KOPT-K1 (cell line): ENCODE results near the gene ZNF438.
"Not testable (repeated sequence)": the region's sequence is repeated elsewhere in the genome, so short reads cannot be mapped to it uniquely, and the experiment has no call there.

Experiments used
- H3K27ac ChIP-seq: fragments of 200-600 bp; sonication (generic); 2 replicates; pipeline ENCODE4 v1.5.1; 2016; ENCODE audit warnings: antibody characterized with exemption, mild to moderate bottlenecking, low read depth, low read length; ENCODE audit not compliant: poor library complexity, severe bottlenecking
- H3K36me3 ChIP-seq: fragments of 200-600 bp; sonication (generic); 2 replicates; pipeline ENCODE4 v1.5.1; 2017; ENCODE audit warnings: antibody characterized with exemption, mild to moderate bottlenecking, low read length, moderate library complexity; ENCODE audit not compliant: insufficient read depth
- H3K9me3 ChIP-seq: fragments of 200-600 bp; sonication (generic); 2 replicates; pipeline ENCODE4 v1.5.1; 2017; ENCODE audit warnings: antibody characterized with exemption, low read length, mild to moderate bottlenecking; ENCODE audit not compliant: insufficient read depth, poor library complexity, severe bottlenecking

The ZNF438 gene

DNA sequence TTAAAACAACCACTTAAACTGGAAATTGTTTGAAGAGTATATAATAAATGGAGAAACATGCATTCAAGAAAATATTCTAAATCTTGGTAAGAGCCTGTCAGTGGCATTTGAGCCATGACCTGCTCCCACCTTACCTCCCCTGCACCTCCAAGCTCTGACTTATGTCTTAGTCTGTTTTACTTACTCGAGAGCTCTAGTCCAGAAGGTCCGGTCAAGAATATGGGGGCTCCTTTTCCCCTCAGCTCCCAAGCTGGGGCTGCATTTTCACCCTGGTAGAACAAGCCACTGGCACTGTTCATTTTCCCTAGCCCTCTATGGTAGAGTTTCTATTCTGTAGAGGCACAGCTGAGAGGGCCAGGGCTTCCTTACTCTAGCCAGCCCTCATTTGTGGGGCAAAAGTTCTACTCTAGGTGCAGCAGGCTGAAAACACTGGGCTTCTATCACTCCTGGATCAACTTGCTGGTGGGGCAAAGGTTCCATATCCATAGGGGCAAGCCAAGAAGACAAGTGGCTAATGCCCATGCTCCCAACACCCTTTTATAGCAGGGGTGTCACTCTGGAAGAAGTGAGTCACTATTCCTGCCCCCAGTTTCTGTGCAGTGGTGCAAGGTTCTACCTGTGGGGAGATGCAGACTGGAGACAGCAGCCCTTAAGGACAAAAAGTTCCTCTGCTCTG lies 40.6 kb downstream of the ZNF438 start:
- Histone ChIP-seq H3K36me3 (0 out of 2 replicates have a peak, but pooled peaks cover 8% of the 10 kb centered on the region), H3K27ac (no peak overlapping the region), H3K9me3 (peaks cover 29% of the 10 kb centered on the region)

DNA sequence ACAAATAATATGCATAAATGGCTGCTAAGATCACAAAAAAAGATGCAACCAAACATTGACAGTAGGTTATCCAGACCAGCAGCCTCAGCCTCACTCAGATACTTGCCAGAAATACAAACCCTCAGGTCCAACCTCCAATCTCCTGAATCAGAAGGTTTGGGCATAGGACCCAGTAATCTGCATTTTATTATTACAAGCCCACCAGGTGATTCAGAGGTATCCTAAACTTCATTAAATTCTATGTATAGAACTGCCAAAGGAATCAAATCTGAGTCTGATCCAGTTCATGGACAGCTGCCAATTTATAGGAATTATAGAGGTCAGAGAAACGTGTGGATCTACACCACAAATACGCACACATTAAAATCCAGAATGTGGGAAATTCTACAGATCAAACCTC lies 41.3 kb downstream of the ZNF438 start:
- Histone ChIP-seq H3K9me3 (peaks cover 27% of the 10 kb centered on the region), H3K36me3 (0 out of 2 replicates have a peak, but pooled peaks cover 8% of the 10 kb centered on the region), H3K27ac (no peak overlapping the region)

- H3K36me3 ChIP-seq: no peaks in the 10 kb centered on the region
- H3K27ac ChIP-seq: no peak overlapping the region
- H3K9me3 ChIP-seq: peaks cover 20% of the 10 kb centered on the region
Measured at GRCh38 chr10:30988831-30989435, 42.7 kb downstream of the ZNF438 start.

DNA sequence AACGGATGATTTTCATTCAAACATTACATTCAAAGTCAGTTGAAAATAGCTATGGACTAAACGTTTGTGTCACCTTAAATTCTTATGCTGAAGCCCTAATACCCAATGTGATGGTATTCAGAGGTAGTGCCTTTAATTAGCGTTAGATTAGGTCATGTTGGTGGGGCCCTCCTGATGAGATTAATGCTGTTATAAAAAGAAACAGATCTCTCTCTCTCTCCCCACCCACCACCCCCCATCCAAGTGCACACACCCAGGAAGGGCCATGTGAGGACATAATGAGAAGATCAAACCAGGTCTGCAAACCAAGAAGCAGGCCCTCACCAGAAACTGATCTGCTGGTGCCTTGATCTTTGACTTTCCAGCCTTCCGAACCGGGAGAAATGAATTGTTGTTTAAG lies 44.2 kb downstream of the ZNF438 start:
- no peak overlapping the region for H3K27ac ChIP-seq
- H3K9me3 ChIP-seq: peaks cover 20% of the 10 kb centered on the region
- no peaks in the 10 kb centered on the region for H3K36me3 ChIP-seq

DNA sequence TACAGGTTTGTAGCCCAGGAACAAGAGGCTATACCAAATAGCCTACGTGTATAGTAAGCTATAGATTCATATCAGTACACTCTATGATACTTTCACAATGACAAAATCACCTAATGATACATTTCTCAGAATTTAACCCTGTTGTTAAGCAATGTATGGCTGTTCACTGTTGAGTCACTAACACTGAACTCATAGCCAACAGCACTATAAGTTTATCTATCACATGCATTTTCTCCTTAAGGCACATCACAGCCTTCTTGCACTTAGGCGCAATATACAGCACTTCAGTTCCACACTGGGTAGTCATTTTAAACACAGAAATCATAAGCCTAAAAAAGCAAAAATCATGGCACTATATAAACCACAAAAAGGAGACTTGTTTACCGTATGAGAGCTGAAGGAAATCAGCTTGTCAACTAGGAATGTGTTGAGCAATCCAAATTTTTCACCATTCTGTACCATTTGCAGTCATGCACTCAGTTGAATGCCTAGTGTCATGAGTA lies 45.6 kb downstream of the ZNF438 start:
- H3K36me3 ChIP-seq: no peaks in the 10 kb centered on the region
- no peak overlapping the region for H3K27ac ChIP-seq
- peaks cover 20% of the 10 kb centered on the region for H3K9me3 ChIP-seq

- Histone ChIP-seq H3K27ac (no peak overlapping the region), H3K9me3 (peaks cover 20% of the 10 kb centered on the region), H3K36me3 (no peaks in the 10 kb centered on the region)
Measured at GRCh38 chr10:30985512-30985911, 46.2 kb downstream of the ZNF438 start.

DNA sequence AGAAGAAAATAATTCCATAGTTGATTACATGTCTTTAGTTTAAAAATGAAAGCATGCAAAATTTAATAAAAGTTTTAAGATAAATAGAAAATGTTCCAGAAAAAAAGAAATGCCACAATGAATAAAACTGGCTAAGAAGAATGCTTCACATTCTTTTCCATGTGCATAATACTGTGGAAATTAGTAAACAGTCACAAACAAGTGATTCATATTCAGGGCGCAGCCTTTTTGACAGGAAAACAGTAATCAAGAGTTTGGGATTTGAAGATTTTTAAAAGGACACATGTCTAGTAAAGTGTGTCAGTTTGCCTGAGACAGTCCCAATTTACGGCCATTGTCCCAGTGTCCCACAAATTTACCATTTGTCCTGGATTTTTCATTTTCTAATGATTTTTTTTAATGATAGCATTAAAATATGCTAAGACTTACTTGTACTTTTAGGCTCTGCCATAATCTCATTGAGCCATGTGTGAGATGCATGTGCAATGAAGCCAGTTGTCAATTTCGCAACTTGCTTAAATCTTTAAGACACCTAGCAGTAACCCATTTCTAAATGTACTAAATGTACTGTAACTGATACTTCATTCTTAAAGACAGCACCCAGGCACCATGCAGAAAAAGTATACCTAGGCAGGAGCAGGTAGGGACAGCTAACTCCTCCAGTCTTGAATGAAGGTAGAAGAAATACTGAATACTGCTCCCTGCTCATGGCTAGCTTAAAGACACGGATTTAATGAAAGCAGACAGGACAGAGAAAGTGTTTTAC lies 46.9 kb downstream of the ZNF438 start:
- H3K36me3 ChIP-seq: no peaks in the 10 kb centered on the region
- H3K9me3 ChIP-seq: peaks cover 23% of the 10 kb centered on the region
- H3K27ac ChIP-seq: no peak overlapping the region

DNA sequence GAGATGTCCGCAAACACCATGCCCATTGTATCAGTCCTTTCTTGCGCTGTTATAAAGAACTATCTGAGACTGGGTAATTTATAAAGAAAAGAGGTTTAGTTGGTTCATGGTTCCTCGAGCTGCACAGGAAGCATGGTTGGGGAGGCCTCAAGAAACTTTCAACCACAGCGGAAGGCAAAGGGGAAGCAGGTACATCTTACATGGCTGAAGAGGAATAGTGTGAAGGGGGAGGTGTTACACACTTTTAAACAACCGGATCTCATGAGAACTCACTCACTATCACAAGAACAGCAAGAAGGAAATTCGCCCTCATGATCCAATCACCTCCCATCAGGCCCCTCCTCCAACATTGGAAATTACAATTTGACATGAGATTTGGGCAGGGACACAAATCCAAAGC lies 48.5 kb downstream of the ZNF438 start:
- not testable (repeated sequence) for H3K36me3 ChIP-seq, H3K27ac ChIP-seq
- H3K9me3 ChIP-seq: peaks cover 31% of the 10 kb centered on the region

GRCh38 chr10:30980951-30981616 lies 50.6 kb downstream of the ZNF438 start:
- no peak overlapping the region for H3K27ac ChIP-seq
- peaks cover 31% of the 10 kb centered on the region for H3K9me3 ChIP-seq
- no peaks in the 10 kb centered on the region for H3K36me3 ChIP-seq

- Histone ChIP-seq H3K36me3 (no peaks in the 10 kb centered on the region), H3K9me3 (peaks cover 25% of the 10 kb centered on the region), H3K27ac (no peak overlapping the region)
Measured at GRCh38 chr10:30979956-30980355, 51.7 kb downstream of the ZNF438 start.

GRCh38 chr10:30978843-30979242 lies 52.8 kb downstream of the ZNF438 start:
- Histone ChIP-seq H3K27ac (no peak overlapping the region), H3K36me3 (no peaks in the 10 kb centered on the region), H3K9me3 (peaks cover 22% of the 10 kb centered on the region)

DNA sequence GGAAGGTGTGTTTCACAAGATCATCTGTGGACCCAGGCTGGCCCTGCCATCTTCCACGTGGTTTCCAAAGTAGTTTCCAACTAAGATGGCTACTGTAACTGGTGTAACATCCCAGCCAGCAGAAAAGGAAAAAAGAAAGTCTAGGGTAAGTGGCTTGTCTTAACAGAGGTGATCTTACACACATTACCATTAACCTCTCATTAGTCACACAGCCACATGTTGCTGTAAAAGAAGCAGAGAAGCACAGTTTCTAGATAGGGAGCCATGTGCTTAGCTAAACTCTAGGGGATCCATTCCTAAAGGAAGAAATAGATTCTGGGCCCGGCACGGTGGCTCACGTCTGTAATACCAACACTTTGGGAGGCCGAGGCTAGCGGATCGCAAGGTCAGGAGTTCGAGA lies 54.3 kb downstream of the ZNF438 start:
- peaks cover 11% of the 10 kb centered on the region for H3K9me3 ChIP-seq
- no peak overlapping the region for H3K27ac ChIP-seq
- no peaks in the 10 kb centered on the region for H3K36me3 ChIP-seq

DNA sequence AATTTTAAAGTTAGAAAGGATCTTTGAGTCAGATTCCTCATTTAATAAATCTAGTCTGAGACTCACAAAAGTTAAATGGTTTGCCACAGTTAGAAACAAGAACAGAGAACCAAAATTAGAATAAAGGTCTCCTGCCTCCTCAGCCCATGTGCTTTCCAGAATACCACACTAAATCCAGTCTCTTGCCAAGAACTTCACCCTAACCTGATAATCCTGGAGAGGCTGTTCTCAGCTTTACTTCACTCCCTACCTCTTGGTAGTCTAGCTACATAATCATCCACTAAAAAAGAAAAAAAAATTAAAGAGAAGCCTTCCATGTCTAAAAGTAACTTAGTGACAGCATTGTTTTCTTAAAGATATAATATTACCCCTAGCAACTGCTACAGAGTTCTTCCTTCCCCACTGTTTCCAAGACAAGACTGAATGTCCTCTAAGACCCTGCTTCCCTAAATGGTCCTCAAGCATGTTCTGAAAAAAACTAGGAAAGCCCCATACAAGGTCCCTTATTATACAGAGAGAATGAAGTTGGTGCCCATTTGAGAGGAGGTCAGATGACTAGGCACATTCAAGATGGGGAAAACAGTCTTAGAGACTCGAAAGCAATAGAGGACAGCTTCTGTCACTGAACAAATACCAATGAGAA lies 56.8 kb downstream of the ZNF438 start:
- Histone ChIP-seq H3K36me3 (no peaks in the 10 kb centered on the region), H3K27ac (no peak overlapping the region), H3K9me3 (peaks cover 9% of the 10 kb centered on the region)

- Histone ChIP-seq H3K9me3 (peaks cover 4% of the 10 kb centered on the region), H3K27ac (no peak overlapping the region), H3K36me3 (no peaks in the 10 kb centered on the region)
Measured at GRCh38 chr10:30974355-30974754, 57.3 kb downstream of the ZNF438 start.
